T-helper 2 cell (primary cell): Measurements from ENCODE around the gene HIP1.
A peak's percentile ranks its signal among the peaks of the same experiment; 100 is the strongest.
"Not testable (repeated sequence)": the region's sequence is repeated elsewhere in the genome, so short reads cannot be mapped to it uniquely, and the experiment has no call there.

Source experiments
- DNase-seq, 5 experiments: peaks; one replicate each; pipeline versions ENCODE4 v3.0.0 to v3.0.0-alpha.2; 2012 to 2022

The HIP1 gene

DNA sequence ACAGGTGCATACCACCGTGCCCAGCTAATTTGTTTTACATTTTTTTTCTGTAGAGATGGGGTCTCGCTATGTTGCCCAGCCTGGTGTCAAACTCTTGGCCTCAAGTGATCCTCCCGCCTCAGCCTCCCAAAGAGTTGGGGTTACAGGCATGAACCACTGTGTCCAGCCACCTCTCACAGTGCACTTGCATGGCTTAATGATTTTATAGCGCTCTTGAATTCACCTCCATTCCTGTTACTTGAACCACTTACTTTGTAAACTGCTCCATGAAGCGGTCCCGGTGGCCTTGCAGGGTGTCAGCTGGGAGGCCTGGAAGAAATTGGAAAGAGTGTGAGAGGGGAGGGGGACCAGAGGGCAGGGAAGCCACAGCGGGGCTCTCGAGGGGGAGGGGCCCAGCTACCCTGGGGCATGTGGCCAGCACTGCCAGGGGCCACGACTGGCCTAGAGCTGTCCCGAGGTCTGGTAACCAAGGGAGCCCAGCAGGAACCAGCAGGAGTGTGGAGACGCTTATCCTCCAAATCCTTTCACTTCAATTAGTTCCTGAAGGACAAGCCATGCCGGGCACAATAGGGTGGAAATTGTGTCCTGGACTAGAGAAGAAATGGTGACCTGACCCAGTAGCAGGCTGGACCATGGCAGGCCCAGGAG is 170.7 kb downstream of the HIP1 start:
- no peak for DNase-seq

DNA sequence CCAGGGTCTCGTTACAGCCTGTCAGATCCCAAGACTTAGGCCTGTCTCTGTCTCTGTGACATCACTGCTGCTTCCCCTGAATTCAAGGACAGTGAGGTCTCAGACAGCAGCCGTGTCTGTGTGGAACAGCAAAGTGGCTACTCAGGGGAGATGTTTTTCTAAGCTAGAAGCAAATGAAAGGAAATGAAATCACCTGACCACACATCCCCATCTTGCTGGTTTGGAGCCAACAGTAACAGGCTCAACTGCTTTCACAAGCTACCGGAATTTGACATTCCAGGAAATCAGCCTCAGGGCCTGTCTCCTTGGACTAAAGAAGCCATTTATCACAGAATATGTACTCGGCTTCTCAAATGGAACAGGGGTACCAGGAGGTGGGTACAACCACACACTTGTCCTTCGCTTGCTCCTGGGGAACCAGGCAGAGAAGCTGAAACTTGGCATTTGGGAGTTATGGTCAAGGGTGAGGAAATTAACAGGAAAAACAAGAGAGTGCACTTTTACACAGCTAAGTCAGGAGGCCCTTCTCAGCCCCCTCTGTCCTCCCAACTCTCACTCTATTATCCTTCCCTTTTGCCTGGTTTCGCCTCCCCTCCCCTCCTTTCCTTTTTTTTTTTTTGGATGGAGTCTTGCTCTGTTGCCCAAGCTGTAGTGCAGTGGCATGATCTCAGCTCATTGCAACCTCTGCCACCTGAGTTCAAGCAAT is 173.5 kb downstream of the HIP1 start:
- no peak for DNase-seq

DNA sequence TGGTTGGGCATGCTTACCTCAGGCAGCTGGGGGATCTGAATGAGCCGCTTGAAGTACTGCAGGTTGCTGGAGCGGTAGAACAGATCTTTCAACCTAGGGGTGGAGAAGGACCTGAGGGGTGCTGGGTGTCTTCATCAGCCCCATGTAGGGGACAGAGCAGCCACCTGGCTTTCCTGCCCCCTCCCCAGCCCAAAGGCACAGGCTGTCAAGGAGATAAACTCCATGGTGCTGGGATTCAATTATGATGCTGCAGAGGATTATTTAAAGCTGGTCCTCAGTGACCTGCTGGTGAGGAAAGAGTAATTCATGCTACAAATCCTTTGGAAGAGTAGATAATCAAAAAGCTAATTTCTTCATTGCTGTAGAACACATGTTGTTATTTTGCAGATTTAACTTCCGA is 175.6 kb downstream of the HIP1 start:
- no peak for DNase-seq

DNA sequence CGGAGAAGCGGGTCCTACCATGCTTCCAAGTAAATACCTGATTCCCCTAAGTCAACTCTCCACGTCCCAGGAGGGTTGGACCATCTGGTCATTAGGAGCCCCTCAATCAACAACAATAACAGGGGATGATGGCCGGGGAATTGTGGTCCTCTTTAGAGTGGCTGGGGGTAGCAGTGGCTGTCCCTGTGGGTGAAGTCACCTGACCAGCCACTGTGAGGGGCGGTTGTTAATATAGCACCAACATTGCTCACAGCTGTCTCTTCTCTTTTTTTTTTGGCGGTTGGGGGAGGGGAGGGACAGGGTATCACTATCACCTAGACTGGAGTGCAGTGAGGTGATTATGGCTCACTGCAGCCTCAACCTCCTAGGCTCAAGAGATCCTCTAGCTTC is 178.8 kb downstream of the HIP1 start:
- DNase-seq: no peak

DNA sequence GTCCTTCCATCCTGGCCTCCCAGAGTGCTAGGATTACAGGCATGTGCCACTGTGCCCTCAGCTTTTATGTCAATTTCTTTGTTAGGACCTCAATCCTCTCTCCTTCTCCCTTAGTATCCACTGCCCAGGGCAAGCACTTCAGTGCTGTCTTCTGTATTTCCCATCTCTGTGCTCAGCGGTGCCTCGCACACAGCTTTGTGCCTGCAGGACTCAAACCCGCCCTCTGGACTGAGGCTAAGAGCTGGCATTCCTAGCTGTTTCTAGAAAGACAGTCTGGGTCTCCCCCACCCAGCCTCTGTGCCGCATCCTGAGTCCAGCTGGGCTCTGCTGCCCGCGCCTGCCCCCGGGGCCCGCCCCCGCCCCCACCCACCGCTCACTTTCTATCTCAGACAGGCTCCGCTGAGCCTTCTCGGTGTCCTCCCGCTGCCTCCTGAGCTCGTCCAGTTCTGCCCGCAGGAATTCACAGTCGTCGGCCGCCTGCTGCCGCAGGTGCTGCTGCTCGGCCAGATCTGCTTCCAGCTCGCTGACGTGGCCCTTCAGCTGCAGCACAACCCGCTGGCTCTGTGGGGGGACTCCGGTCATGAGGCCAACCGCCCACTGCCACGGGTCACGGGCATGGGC is 179.3 kb downstream of the HIP1 start:
- no peak for DNase-seq

DNA sequence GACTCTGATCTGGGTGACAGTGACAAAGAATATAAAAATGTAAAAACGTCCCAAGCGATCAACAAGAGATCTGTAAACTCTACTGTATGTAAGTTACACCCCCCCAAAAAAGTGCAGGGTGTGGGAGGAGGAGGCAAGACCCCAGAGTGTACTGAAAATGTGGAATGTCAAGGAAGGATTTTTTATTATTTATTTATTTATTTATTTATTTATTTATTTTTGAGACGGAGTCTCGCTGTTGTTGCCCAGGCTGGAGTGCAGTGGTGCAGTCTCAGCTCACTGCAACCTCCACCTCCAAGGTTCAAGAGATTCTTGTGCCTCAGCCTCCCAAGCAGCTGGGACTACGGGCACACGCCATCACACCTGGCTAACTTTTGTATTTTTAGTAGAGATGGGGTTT is 181.9 kb downstream of the HIP1 start:
- DNase-seq: not testable (repeated sequence)

DNA sequence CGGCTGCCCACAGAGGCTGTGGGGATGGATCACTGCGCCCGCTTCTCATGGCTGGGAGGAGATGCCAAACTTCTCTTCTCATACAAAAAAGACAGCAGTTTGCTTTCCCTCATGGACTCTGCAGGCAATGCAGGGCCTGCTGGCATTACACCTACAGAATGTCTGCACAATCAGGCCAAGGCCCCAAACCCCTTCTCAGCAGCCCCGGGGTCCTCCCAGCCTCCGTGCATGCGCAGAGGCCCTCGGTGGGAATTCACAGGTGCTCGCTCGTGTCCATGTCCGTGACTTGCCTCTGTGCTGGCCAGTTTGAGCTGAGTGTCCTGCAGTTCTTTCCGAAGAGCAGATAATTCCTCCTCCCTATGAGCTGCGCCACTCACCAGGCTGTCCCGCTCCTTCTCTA is 183.0 kb downstream of the HIP1 start:
- no peak for DNase-seq

DNA sequence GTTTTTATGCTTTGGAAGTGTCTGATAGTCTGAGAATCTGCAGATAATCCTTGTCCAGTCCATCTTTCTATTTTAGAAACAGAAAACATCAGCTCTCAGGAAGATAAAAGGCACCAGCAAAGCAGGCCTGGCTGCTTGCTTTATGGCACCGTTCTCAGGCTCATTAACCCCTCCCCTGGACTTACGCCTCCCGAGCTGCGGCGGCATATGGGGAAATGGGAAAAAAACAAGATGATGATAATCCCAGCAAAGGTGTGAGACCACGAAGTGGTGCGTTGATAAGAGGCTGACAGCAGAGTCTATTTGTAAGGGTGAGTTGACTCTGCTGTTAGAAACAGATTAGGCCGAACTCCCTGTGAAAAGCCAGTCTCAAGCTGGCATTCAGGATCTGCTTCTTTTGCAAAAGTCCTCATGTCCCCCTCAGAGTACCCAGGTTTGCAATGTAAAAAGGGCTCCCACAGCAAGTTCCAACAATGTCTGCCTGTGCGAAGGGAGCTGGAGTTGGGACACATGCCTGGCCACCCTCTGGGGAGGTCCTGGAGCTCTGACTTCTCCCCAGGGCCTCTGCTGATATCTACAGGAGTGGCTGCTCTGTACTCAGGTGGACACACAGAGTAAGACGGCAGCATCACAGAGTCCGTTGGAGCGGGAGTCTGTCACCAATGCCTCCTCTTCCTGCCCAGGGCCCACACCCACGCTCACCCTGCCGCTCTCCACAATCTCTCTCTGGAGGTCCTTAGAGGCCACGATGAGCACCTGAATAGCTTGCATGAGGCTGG is 192.3 kb downstream of the HIP1 start:
- no peak for DNase-seq

DNA sequence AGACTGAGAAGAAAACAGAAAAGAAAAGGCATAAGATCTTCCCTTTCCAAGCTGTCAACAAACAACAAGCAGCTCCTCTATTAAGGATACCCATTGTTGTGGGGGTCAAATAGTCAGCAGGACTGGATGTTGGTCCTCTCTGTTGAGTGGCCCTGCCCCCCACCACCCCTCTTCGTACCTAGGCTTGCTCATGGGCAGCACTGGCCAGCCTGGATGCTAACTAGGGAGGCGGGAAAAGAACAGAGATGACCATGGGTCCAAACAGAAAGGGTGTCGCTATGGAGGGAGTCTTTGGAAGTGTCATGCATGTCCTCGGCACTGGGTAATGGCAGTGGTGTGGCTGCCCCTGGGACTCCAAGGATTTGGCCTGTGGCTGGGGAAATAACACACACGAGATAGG is 201.0 kb downstream of the HIP1 start:
- DNase-seq: no peak

DNA sequence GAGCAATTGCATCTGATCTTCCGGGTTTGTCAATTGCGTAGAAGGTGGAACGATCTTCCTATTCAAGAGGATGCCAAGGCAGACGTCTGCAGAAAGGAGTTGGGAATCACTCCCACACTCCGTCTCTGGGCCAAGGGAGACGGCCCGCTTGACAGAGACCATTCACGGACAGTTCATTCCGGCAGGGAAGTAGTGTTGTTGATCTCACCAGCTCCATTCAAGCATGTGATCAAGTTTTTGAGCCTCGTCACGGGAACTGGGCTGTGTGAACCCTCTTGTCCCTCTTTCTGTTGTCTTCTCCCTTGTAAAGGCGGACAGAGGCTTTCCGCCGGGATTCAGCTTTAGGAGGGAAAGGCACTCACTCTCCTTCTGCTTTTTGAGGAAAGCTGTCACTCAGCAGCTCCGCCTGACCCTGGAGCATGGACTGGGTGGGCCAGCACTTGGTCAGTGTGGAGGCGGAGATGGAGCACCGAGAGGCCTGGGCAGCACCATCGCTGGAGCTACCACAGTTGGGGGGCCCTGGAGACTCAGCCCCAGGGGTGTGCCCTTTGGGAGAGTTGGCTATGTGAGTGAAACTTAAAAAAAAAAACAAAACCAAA is 201.7 kb downstream of the HIP1 start:
- DNase-seq: no peak

DNA sequence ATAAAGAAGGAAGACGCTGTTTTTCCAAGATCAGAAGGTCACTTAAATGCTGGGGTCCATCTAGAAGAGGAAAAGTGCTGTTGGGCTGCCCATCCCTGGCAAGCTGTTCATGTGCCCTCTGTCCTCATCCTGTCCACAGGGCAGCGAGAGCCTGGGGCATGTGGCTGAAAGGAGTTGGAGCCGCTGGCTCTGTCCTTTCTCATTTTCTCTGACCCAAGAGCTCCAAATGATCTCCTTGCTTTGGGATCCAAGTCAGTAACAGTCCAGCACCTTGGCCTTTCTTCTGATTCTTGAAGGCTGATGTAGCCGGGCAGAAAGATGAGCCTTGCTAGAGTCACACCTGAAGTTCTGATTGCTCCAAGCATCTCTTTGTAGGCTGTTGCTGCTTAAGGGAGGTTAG is 202.2 kb downstream of the HIP1 start:
- no peak for DNase-seq

DNA sequence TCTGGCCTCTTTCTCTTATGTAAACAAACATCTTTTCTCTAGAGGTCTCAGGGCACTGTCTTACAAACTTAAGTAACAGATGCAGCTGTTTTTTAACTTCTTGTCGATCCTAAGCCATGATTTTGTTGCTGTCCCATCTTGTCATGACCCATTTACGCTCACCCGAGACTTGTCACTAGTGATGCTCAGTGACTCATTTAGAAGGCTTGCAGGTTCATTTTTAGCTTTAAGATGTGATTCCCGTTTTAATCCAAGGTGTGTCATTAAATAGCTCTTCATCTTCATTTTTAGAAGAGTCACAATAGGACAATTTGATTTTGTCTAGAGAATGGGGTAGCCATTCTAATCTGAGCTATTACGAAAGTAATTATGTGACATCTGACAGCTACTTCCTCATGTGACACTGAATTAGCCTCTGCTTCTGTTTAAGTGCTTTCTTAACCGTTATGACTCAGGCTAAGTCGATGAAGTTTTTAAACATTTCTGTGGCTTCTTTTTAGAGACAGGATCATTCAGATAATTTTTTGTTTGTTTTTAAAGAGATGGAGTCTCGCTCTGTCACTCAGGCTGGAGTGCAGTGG is 203.9 kb downstream of the HIP1 start:
- DNase-seq: peak in 1 of 5 experiments; percentile 82

DNA sequence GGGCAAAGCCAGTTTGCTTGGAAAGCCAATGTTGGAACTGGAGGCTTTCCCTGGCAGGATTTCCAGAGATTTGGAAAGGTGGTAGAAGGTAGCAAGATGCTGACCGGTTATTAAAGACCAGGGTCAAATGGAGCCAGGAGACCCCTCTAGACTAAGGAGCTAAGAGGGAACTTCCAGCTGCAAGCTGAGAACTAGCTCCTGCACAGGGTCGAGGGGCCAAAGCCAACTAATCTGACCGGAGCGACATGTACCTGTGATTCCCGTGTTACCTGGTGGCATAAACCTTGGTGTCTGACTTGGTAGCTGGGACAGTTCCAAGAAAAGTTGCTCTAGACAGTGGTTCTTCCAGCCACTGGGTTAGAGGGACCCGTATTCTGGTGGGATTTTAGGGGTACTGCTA is 204.8 kb downstream of the HIP1 start:
- no peak for DNase-seq

DNA sequence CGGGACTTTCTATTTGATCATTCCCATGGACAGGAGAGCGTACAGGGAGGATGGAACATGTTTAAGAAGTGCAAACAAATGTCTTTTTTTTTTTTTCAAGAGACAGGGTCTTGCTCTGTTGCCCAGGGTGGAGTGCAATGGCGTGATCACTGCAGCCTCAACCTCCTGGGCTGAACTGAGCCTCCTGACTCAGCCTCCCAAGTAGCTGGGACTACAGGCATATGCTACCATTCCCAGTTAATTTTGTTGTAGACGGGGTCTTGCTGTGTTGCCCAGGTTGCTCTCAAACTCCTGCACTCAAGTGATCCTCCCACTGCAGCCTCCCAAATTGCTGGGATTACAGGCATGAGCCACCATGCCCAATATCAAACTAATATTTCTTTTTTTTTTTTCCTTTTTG is 206.1 kb downstream of the HIP1 start:
- DNase-seq: no peak

DNA sequence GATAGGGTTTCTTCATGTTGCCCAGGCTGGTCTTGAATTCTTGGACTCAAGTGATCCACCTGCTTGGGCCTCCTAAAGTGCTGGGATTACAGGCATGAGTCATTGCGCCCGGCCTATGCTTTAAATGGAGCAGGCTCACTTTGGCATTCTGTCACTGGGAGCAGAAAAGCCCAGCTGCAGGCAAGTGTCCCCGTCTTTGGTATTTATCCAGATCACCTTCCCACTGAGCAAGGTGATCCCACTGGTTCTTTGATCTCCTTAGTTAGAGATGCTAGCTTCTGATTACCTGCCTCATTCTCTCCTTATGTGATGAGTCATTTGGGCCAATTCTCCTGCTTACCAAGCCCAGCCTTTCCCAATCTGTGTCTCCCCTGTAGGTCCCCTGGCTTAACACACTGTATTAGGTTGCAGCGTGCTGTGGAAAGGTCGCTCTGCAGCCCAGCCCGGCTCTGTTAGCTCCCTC is 207.4 kb downstream of the HIP1 start:
- DNase-seq: no peak

DNA sequence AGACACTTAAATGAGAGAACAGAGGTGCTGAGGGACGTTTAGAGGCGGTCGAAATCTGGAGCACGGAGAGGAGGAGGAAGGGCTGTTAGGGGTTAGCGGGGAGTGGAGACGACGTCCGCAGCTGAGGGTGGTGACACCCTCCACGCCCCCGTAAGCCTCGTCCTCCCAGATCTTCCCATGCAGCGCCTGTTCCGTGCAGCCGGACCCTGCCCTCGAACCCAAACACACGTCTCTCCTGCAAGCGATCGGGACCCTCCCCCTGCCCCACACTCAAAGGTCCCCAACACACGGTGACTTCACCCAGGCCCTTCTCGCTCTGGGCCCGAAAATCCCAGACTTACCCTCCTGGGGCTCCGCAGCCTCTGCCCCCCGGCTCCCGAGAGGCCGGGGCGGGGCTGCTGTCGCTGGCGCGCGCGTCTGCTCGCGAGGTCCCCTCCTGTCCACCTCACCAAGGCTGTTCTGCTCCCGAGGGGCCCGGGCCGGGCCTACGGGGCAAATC is 211.5 kb downstream of the HIP1 start:
- peak in 1 of 5 experiments; percentile 19 for DNase-seq

DNA sequence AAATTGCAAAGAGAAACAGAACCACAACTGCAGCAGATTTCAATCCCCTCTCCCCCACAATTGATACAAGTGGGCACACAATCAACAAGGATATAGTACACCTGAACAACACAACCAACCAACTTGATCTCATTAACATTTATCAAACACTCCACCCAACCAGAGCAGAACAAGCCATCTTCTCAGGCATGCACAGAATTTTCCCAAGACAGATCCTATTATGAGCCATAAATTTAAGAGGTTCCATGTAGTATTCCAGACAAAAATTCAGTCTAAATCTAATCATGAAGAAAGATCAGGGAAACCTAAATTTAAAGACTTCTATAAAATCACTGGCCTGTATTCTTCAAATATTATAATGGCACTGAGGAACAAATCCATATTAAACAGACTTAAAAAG is 217.0 kb downstream of the HIP1 start:
- DNase-seq: not testable (repeated sequence)

DNA sequence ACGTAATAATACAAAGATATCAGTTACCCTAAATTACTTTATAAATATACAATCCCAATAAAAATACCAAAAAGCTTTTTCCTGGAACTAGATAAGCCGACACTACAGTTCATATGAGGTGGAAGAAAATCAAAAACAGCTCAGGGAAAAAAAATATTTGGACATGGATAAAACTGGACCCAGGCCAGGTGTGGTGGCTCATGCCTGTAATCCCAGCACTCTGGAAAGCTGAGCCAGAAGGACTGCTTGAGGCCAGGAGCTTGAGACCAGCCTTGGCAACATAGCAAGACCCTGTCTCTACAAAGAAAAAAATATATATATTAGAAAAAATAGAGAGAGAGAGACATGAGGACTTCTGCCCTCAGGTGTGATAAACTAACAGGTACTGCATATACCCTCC is 219.9 kb downstream of the HIP1 start:
- DNase-seq: not testable (repeated sequence)

DNA sequence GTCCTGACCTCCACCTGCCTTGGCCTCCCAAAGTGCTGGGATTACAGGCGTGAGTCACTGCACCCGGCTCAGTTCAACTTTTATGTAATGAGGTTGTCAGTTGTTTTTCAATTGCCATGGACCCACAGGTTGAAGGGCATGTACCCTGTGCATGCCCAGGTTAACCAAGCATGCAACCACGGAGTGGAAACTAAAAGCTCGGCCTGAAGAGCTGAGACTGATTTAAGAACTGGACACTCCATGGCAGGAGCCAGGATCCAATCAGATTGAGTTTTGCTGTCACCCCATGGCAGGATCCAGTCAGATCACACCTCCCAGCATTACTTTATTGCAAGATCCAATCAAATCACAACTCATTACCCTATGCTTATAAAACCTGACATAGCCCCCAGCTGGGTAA is 229.7 kb downstream of the HIP1 start:
- DNase-seq: not testable (repeated sequence)

DNA sequence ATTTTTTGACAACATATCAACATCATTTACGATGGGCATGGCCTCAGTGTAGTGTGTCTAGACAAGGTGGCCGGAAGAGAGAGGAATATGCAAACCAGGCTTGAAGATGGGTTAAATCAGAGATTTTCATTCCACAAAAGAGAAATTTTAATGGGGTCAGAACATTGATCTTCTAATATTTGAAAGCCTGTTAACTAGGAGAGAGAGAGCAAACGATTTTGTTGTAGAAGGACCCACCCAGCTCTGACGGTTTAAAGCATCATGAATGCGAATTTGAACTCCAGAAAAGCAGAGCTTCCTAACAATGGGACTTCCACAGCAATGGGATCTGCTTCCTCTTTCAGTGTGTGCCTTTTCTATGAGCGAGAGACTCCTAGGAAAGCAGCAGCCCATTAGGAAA is 246.7 kb downstream of the HIP1 start, which contains the start of gene SPDYE5:
Gene SPDYE5, plus strand, starts transcription at position 301 of the 400 bp plus-strand sequence. CDS start 1,728 bp downstream, outside the sequence.
- DNase-seq: not testable (repeated sequence)

DNA sequence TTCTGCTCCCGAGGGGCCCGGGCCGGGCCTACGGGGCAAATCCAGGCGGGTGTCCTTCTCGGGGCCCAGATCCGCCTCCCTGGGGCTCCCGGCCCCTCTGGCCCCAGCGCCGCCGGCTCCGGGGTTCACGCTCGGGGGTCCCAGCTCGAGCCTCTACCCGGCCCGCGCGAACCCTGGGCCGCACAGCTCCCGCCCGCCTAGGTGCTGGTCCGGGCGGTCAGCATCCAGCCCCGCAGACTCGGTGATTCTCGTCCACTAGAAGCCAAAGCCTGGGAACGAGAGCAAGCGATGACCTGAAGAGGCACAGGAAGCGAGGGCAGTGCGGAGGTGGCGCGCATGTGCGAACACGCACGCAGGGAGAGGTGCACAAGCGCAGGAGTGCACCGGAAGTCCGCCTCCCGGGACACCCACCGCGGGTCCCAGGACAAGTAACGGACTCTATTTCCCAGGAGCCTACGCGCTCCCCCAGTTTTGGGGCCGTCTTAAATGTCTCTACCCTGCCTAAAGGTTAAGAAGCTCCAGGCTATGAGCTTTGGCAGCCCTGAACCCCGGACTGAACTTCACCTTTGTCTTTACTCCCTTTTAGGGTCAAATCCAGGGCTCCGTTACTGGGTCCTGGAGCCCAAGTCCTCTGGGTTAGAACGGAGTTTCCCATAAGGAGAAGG is 252.6 kb downstream of the HIP1 start, which contains the start of gene POM121C:
Gene POM121C, minus strand, starts transcription at position 321 of the 665 bp plus-strand sequence. CDS start 44,803 bp downstream, outside the sequence.
- DNase-seq: peak; percentile 54 to 94 (median 79)
